Subcutaneous adipose tissue (tissue), 4 donors: ENCODE measurements around the gene GTPBP1. TPM values are rescaled to one million over a fixed set of nuclear protein-coding genes. Genes with fewer than 3 reads are reported as not detected.

ENCODE experiments used
- CTCF ChIP-seq: fragments of 450-650 bp; IDR thresholded peaks from one replicate; pipeline ENCODE4 v1.5.1; 2016; ENCODE audit warnings: low read depth, mild to moderate bottlenecking, control low read depth, antibody characterized with exemption, moderate library complexity
- total RNA-seq, 4 donors: library from RNA; depleted of rRNA; stranded (reverse); fragments of >200 nt; gene quantifications; one replicate each; pipeline ENCODE4 v1.1.0, GENCODE V29; 2016

Gene GTPBP1
- total RNA-seq, 4 donors from 2014 or later, result 15.7 to 35.2 (median 30.0) TPM

- no peak for TF ChIP-seq CTCF
Measured at GRCh38 chr22:38712486-38713207, 6.9 kb downstream of the GTPBP1 start.

GRCh38 chr22:38713921-38714320 is 8.2 kb downstream of the GTPBP1 start:
- no peak for TF ChIP-seq CTCF

- TF ChIP-seq CTCF, result no peak
Measured at GRCh38 chr22:38715176-38715764, 9.5 kb downstream of the GTPBP1 start.

- no peak for TF ChIP-seq CTCF
Measured at GRCh38 chr22:38715852-38716251, 10.1 kb downstream of the GTPBP1 start.

- TF ChIP-seq CTCF, result no peak
Measured at GRCh38 chr22:38716271-38716670, 10.5 kb downstream of the GTPBP1 start.

GRCh38 chr22:38716826-38717225 is 11.1 kb downstream of the GTPBP1 start:
- no peak for TF ChIP-seq CTCF

GRCh38 chr22:38717244-38717643 is 11.5 kb downstream of the GTPBP1 start:
- no peak for TF ChIP-seq CTCF
